H1 (cell line): Measurements from ENCODE around the gene C3orf80. TPM values are rescaled to one million over a fixed set of nuclear protein-coding genes. Genes with fewer than 3 reads are reported as not detected.

Experiments used
- BRCA1 ChIP-seq: IDR thresholded peaks from 2 replicates; pipeline ENCODE4 v1.6.1; 2012; ENCODE audit warnings: low read depth, low read length, improper control_type of control experiment
- CBX8 ChIP-seq: fragments of 300-800, 300-1000 bp; sonication (generic); IDR thresholded peaks from 2 replicates; pipeline ENCODE4 v1.7.1; 2016; ENCODE audit warnings: low read depth, low read length, borderline replicate concordance
- CTBP2 ChIP-seq: IDR thresholded peaks from 2 replicates; pipeline ENCODE4 v1.7.0; 2011; ENCODE audit warnings: borderline replicate concordance, mild to moderate bottlenecking, moderate library complexity, mixed read lengths, low read length; ENCODE audit not compliant: insufficient read depth, insufficient read length
- polyA plus RNA-seq, 7 experiments: library from polyadenylated mRNA; depleted of rRNA in 3 of 7; stranded (reverse) in 5 of 7; unstranded in 2 of 7; fragments of >200 nt in 5 of 7; fragments of 200-250 nt in 2 of 7; gene quantifications; 1 replicate in 5 of 7; 2 replicates in 1 of 7; 4 replicates in 1 of 7; pipeline versions ENCODE4 v1.2.1 to v1.2.3, GENCODE V29; 2011 to 2013; ENCODE audit warnings: missing spikeins in 2 of 7, mixed read lengths in 2 of 7
- total RNA-seq: library from RNA; stranded (reverse); fragmentation: NEBNext Ultra II Directional; extraction: Animal tissue kit (Norgen Biotek cat#: 25700); gene quantifications from 2 replicates; pipeline ENCODE4 v1.2.1, GENCODE V29; 2021

Gene C3orf80
- total and polyA plus RNA-seq, 2 of the 8 experiments (the other 6 are each of a cell fraction or from before 2014, with no cell fraction given) = 0.57 to 1.1 TPM

DNA sequence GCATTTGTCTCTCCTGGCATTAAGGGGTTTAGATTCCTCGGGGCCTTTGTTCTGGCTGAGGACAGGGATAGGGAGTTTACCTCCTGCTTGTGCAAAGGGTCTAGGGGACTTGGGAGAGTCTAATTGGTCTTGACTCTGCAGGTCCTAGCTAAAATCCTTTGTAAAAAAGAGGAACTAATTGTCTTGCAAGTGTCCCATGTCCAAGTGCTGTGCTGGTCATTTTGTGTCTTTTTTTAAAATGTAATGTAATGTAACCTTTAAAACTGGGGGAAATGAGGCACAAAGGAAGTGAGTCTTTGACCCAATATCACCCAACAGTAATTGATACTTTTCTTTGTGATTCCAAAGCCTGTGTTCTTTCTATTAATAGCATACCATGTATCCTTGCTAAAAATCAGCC, 14.9 kb upstream of the C3orf80 start (continued):
- TF ChIP-seq CBX8 = no peak
- no peak for TF ChIP-seq BRCA1
- no peak for TF ChIP-seq CTBP2
